Loucy (cell line): Measurements from ENCODE around the gene TBX6.

Experiments used
- H2AFZ ChIP-seq: fragments of 200-600 bp; sonication (generic); 2 replicates; pipeline ENCODE4 v1.6.0; 2016; ENCODE audit warnings: antibody characterized with exemption, mild to moderate bottlenecking, low read length, moderate library complexity
- H3F3A ChIP-seq: fragments of 200-600 bp; 2 replicates; pipeline ENCODE4 v1.6.0; 2016; ENCODE audit warnings: antibody characterized with exemption, low read depth, mild to moderate bottlenecking
- H3K27me3 ChIP-seq: fragments of 200-600 bp; sonication (generic); 2 replicates; pipeline ENCODE4 v1.6.1; 2014; ENCODE audit warnings: low read length, mild to moderate bottlenecking; ENCODE audit not compliant: insufficient read depth, poor library complexity, severe bottlenecking
- H3K36me3 ChIP-seq: fragments of 200-600 bp; sonication (generic); 2 replicates; pipeline ENCODE4 v1.6.1; 2016; ENCODE audit warnings: low read length; ENCODE audit not compliant: insufficient read depth
- H3K4me1 ChIP-seq: fragments of 200-600 bp; sonication (generic); 2 replicates; pipeline ENCODE4 v1.5.1; 2014; ENCODE audit warnings: low read length, mild to moderate bottlenecking; ENCODE audit not compliant: insufficient read depth, poor library complexity, severe bottlenecking
- H3K4me2 ChIP-seq: fragments of 200-600 bp; sonication (generic); 2 replicates; pipeline ENCODE4 v1.6.0; 2014; ENCODE audit warnings: antibody characterized with exemption, low read length, low read depth, mild to moderate bottlenecking; ENCODE audit not compliant: poor library complexity, severe bottlenecking
- H3K4me3 ChIP-seq: fragments of 200-600 bp; sonication (generic); 2 replicates; pipeline ENCODE4 v1.5.1; 2014; ENCODE audit warnings: low read length, mild to moderate bottlenecking, mixed read lengths; ENCODE audit not compliant: poor library complexity, severe bottlenecking
- H3K79me2 ChIP-seq: fragments of 200-600 bp; sonication (generic); 2 replicates; pipeline ENCODE4 v1.6.1; 2014; ENCODE audit warnings: low read length; ENCODE audit not compliant: insufficient read depth
- H3K9ac ChIP-seq: fragments of 200-600 bp; sonication (generic); 2 replicates; pipeline ENCODE4 v1.6.0; 2014; ENCODE audit warnings: mild to moderate bottlenecking, low read depth, low read length, moderate library complexity; ENCODE audit not compliant: poor library complexity, severe bottlenecking
- H3K9me2 ChIP-seq: fragments of 200-600 bp; sonication (generic); replicated peaks from 2 replicates; pipeline ENCODE4 v1.6.1; 2016; ENCODE audit warnings: low read depth, low read length, mixed read lengths
- H3K9me3 ChIP-seq: fragments of 200-600 bp; sonication (generic); 2 replicates; pipeline ENCODE4 v1.6.1; 2014; ENCODE audit warnings: mild to moderate bottlenecking, antibody characterized with exemption, low read length, low read depth; ENCODE audit not compliant: insufficient read depth
- H4K20me1 ChIP-seq: fragments of 200-600 bp; sonication (generic); 2 replicates; pipeline ENCODE4 v1.6.0; 2014; ENCODE audit warnings: antibody characterized with exemption, low read length, mild to moderate bottlenecking; ENCODE audit not compliant: insufficient read depth, poor library complexity, severe bottlenecking
- CTCF ChIP-seq: fragments of 200-600 bp; sonication (generic); conservative IDR thresholded peaks from 2 replicates; pipeline ENCODE4 v1.5.1; 2014; ENCODE audit warnings: mild to moderate bottlenecking, antibody characterized with exemption, low read length
- EZH2phosphoT487 ChIP-seq: fragments of 200-600 bp; IDR thresholded peaks from 2 replicates; pipeline ENCODE4 v1.6.1; 2018; ENCODE audit warnings: antibody characterized with exemption, mild to moderate bottlenecking, moderate library complexity, borderline replicate concordance

Gene TBX6

GRCh38 chr16:30085247-30085646, 6.5 kb downstream of the TBX6 start:
- H3K9ac ChIP-seq: no peak overlapping the region
- peaks cover 3% of the 10 kb centered on the region; the same call in 1 of the 2 replicates for H3F3A ChIP-seq
- peaks cover 15% of the 10 kb centered on the region; the same call in 1 of the 2 replicates for H3K79me2 ChIP-seq
- no peak overlapping the region for H3K4me3 ChIP-seq
- H3K4me2 ChIP-seq: no peak overlapping the region
- H3K36me3 ChIP-seq: peaks cover 44% of the 10 kb centered on the region; the same call in 1 of the 2 replicates
- H3K9me3 ChIP-seq: no peaks in the 10 kb centered on the region
- H3K9me2 ChIP-seq: no peaks in the 10 kb centered on the region
- no peaks in the 10 kb centered on the region for H4K20me1 ChIP-seq
- no peaks in the 10 kb centered on the region for H3K27me3 ChIP-seq
- peaks cover 5% of the 10 kb centered on the region for H3K4me1 ChIP-seq
- no peak overlapping the region for H2AFZ ChIP-seq
- TF ChIP-seq EZH2phosphoT487 (no peak), CTCF (no peak)

- Histone ChIP-seq H3K79me2 (peaks cover 19% of the 10 kb centered on the region; the same call in 1 of the 2 replicates), H3K4me2 (no peak overlapping the region), H3K9me3 (no peaks in the 10 kb centered on the region), H3K4me3 (no peak overlapping the region), H3K36me3 (peaks cover 49% of the 10 kb centered on the region; the same call in 1 of the 2 replicates), H3K9ac (no peak overlapping the region), H3F3A (peaks cover 3% of the 10 kb centered on the region; the same call in 1 of the 2 replicates), H4K20me1 (no peaks in the 10 kb centered on the region), H2AFZ (no peak overlapping the region), H3K4me1 (peaks cover under 1% of the 10 kb centered on the region), H3K9me2 (no peaks in the 10 kb centered on the region), H3K27me3 (no peaks in the 10 kb centered on the region)
- TF ChIP-seq CTCF (no peak), EZH2phosphoT487 (no peak)
Observed at GRCh38 chr16:30084816-30085159, 6.9 kb downstream of the TBX6 start.

GRCh38 chr16:30084096-30084815, 7.5 kb downstream of the TBX6 start:
- H3K36me3 ChIP-seq: peaks cover 53% of the 10 kb centered on the region; the same call in 1 of the 2 replicates
- no peak for TF ChIP-seq EZH2phosphoT487

More at GRCh38 chr16:30084096-30084815, 7.5 kb downstream of the TBX6 start:
- Histone ChIP-seq H3K27me3 (no peaks in the 10 kb centered on the region), H3K79me2 (peaks cover 25% of the 10 kb centered on the region; the same call in 1 of the 2 replicates), H3K9me3 (no peaks in the 10 kb centered on the region), H3K9ac (no peak overlapping the region), H3K9me2 (no peaks in the 10 kb centered on the region), H3K4me3 (no peak overlapping the region), H3K4me2 (no peak overlapping the region), H2AFZ (no peak overlapping the region), H3K4me1 (no peaks in the 10 kb centered on the region), H4K20me1 (no peaks in the 10 kb centered on the region), H3F3A (peaks cover 3% of the 10 kb centered on the region; the same call in 1 of the 2 replicates)
